B cell (primary cell): ENCODE data around the gene CDK5RAP2. TPM values are rescaled to one million over a fixed set of nuclear protein-coding genes. Genes with fewer than 3 reads are reported as not detected.

Experiments used
- ATAC-seq: fragments of 200-7000 bp; cut with Tn5 transposase; one replicate; pipeline ENCODE4 v1.10.0; 2021; ENCODE audit warnings: low read depth, mild to moderate bottlenecking, moderate number of reproducible peaks, moderate library complexity
- CTCF ChIA-PET: fragments of 350-600 bp; sonication (Branson Sonifier 250); formaldehyde crosslinking; loops from one replicate; lab custom pipeline; 2021; ENCODE audit warnings: antibody characterized with exemption, inconsistent platforms; lab: Charles Lee
- POLR2A ChIA-PET: fragments of 350-600 bp; sonication (Branson Sonifier 250); formaldehyde crosslinking; loops from one replicate; lab custom pipeline; 2021; ENCODE audit warnings: antibody characterized with exemption; lab: Charles Lee
- DNase-seq: peaks from one replicate; pipeline ENCODE4 v3.0.0; 2013
- H2AFZ ChIP-seq: 2 replicates; pipeline ENCODE4 v1.6.1; 2012; ENCODE audit warnings: mild to moderate bottlenecking, low read depth, low read length; ENCODE audit not compliant: insufficient read depth, poor library complexity, severe bottlenecking
- H3K27ac ChIP-seq, 2 donors: 1 replicate in 1 of 2; 2 replicates in 1 of 2; pipeline ENCODE4 v1.5.1; 2012 to 2013; ENCODE audit warnings: low read length in 2 of 2, mild to moderate bottlenecking in 2 of 2, moderate library complexity in 1 of 2
- H3K27me3 ChIP-seq, 4 experiments: fragments of 200-600 bp in 1 of 4; sonication (generic) in 1 of 4; replicated peaks in 1 of 4; 1 replicate in 2 of 4; 2 replicates in 2 of 4; pipeline versions ENCODE4 v1.6.1 to v1.7.0; 2013 to 2016; ENCODE audit warnings: low read length in 3 of 4, mild to moderate bottlenecking in 2 of 4, mixed read lengths in 1 of 4, moderate library complexity in 1 of 4; ENCODE audit not compliant: insufficient read depth in 4 of 4, control insufficient read depth in 3 of 4; ENCODE audit errors: control extremely low read depth in 1 of 4
- H3K36me3 ChIP-seq, 2 experiments: replicated peaks in 1 of 2; 1 replicate in 1 of 2; 2 replicates in 1 of 2; pipeline versions ENCODE4 v1.6.1 to v1.7.1; 2013; ENCODE audit warnings: low read length in 1 of 2; ENCODE audit not compliant: insufficient read depth in 2 of 2, control insufficient read depth in 1 of 2; ENCODE audit errors: control extremely low read depth in 1 of 2, extremely low read depth in 1 of 2
- H3K4me1 ChIP-seq, 2 donors: fragments of 200-600 bp in 1 of 2; sonication (generic) in 1 of 2; 1 replicate in 1 of 2; 2 replicates in 1 of 2; pipeline versions ENCODE4 v1.5.1 to v1.6.1; 2013 to 2017; ENCODE audit warnings: low read length in 2 of 2; ENCODE audit not compliant: control insufficient read depth in 2 of 2, insufficient read depth in 2 of 2
- H3K4me2 ChIP-seq: replicated peaks from 2 replicates; pipeline ENCODE3; 2012; ENCODE audit warnings: mild to moderate bottlenecking, low read depth, low read length; ENCODE audit not compliant: poor library complexity, severe bottlenecking
- H3K4me3 ChIP-seq, 5 experiments: fragments of 200-600 bp in 1 of 5; sonication (generic) in 1 of 5; 1 replicate in 3 of 5; 2 replicates in 2 of 5; pipeline versions ENCODE4 v1.5.1 to v1.7.0; 2011 to 2016; ENCODE audit warnings: low read length in 4 of 5, mild to moderate bottlenecking in 4 of 5, low read depth in 2 of 5, control low read depth in 1 of 5, moderate library complexity in 1 of 5; ENCODE audit not compliant: insufficient read depth in 1 of 5; ENCODE audit errors: control extremely low read depth in 1 of 5, extremely low read depth in 1 of 5
- H3K79me2 ChIP-seq: fragments of 200-600 bp; sonication (generic); one replicate; pipeline ENCODE4 v1.6.0; 2016; ENCODE audit warnings: low read length; ENCODE audit not compliant: control insufficient read depth, insufficient read depth
- H3K9ac ChIP-seq: fragments of 200-600 bp; sonication (generic); 2 replicates; pipeline ENCODE4 v1.6.1; 2017; ENCODE audit warnings: mild to moderate bottlenecking, low read length, moderate library complexity
- H3K9me3 ChIP-seq, 3 donors: one replicate each; pipeline versions ENCODE4 v1.6.1 to v1.7.1; 2013; ENCODE audit warnings: low read length in 2 of 3; ENCODE audit not compliant: control insufficient read depth in 2 of 3, insufficient read depth in 1 of 3; ENCODE audit errors: control extremely low read depth in 1 of 3
- H4K20me1 ChIP-seq: 2 replicates; pipeline ENCODE4 v1.6.0; 2012; ENCODE audit warnings: mild to moderate bottlenecking, low read length; ENCODE audit not compliant: insufficient read depth, control insufficient read depth, poor library complexity, severe bottlenecking
- H3K27ac Mint-ChIP-seq: one replicate; pipeline ENCODE4 v1.8.0; 2021; ENCODE audit warnings: mixed read lengths
- H3K27me3 Mint-ChIP-seq: one replicate; pipeline ENCODE4 v1.8.0; 2021; ENCODE audit warnings: mixed read lengths
- H3K4me1 Mint-ChIP-seq: one replicate; pipeline ENCODE4 v1.8.0; 2021; ENCODE audit warnings: mixed read lengths
- H3K4me3 Mint-ChIP-seq: one replicate; pipeline ENCODE4 v1.8.0; 2021; ENCODE audit warnings: mixed read lengths
- H3K9me3 Mint-ChIP-seq: one replicate; pipeline ENCODE4 v1.8.0; 2022; ENCODE audit warnings: mixed read lengths; ENCODE audit not compliant: insufficient read depth
- EZH2 ChIP-seq: IDR thresholded peaks from 2 replicates; pipeline ENCODE4 v1.6.1; 2012; ENCODE audit warnings: borderline replicate concordance, low read depth, mild to moderate bottlenecking, moderate library complexity, low read length; ENCODE audit not compliant: insufficient read depth, poor library complexity, severe bottlenecking
- WGBS: methylation state at CpG from one replicate; pipeline ENCODE4 v1.1.5; 2013; ENCODE audit warnings: missing lambda C conversion rate; ENCODE audit not compliant: insufficient coverage; 5-methylcytosine and 5-hydroxymethylcytosine counted together
- intact Hi-C: fragments of 100-400 bp; cut with micrococcal nuclease; formaldehyde crosslinking; loops from one replicate; pipeline ENCODE4 v1.10.0; 2022
- polyA plus RNA-seq: library from polyadenylated mRNA; depleted of rRNA; stranded (reverse); fragments of >200 nt; gene quantifications from 2 replicates; pipeline ENCODE4 v1.2.3, GENCODE V29; 2012
- total RNA-seq, 2 donors: library from RNA; stranded (reverse); fragments of 120-200 nt in 1 of 2; gene quantifications; 1 replicate in 1 of 2; 2 replicates in 1 of 2; pipeline versions ENCODE4 v1.2.3 to v1.2.4, GENCODE V29; 2013 to 2022
- TF ChIP-seq, protein P1 (sequence below): fragments of 200-600 bp; IDR thresholded peaks from one replicate; pipeline ENCODE4 v1.8.0; 2022; ENCODE audit warnings: antibody characterized with exemption, mild to moderate bottlenecking

CDK5RAP2 gene
- total and polyA plus RNA-seq, 2 donors (not counting 1 experiment from before 2014, with no cell fraction given), result 31.3 to 122 TPM

DNA sequence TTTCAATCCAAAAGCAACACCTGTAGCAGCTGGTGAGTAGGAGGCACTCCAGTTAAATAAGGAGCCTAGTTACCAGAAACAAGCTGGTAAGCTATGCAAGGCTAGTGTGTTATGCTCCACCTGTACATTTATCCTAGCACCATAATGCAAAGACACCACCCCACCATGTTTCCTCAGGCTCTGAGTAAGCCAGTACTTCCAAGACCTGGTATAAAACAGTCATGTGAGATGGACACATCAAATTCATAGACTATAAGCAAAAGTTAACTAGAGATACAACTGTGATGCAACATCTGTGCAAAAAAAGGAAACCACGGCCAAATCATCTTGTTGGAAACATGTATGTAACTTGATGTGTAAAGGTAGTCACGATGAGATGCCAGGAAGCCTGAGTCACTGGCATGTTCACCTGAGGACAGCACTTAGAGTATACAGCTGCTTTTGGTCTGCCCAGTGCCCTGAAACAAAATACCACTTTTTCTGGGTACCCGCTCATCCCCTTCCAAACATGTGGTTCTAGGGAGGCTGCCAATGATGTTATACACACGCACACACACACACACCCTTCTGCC lies 66.1 kb downstream of the CDK5RAP2 start:
- no peak overlapping the region for H3K27ac ChIP-seq
- Mint-ChIP-seq H3K4me1 (no peaks in the 10 kb centered on the region), H3K27ac (no peak overlapping the region), H3K4me3 (no peak overlapping the region), H3K9me3 (no peaks in the 10 kb centered on the region), H3K27me3 (no peaks in the 10 kb centered on the region)
- CTCF ChIA-PET, result no interaction called here
- H3K36me3 ChIP-seq, result peaks cover 24 to 78% of the 10 kb centered on the region in 2 experiments
- H3K79me2 ChIP-seq, result no peaks in the 10 kb centered on the region
- H2AFZ ChIP-seq, result no peak overlapping the region
- no peak for DNase-seq
- no peaks in the 10 kb centered on the region for H4K20me1 ChIP-seq
- no peak for ATAC-seq
- POLR2A ChIA-PET, result no interaction called here
- no peak overlapping the region for H3K4me2 ChIP-seq
- intact Hi-C loops, result no loop called here
- H3K27me3 ChIP-seq, result no peaks in the 10 kb centered on the region
- TF ChIP-seq, protein P1, sequence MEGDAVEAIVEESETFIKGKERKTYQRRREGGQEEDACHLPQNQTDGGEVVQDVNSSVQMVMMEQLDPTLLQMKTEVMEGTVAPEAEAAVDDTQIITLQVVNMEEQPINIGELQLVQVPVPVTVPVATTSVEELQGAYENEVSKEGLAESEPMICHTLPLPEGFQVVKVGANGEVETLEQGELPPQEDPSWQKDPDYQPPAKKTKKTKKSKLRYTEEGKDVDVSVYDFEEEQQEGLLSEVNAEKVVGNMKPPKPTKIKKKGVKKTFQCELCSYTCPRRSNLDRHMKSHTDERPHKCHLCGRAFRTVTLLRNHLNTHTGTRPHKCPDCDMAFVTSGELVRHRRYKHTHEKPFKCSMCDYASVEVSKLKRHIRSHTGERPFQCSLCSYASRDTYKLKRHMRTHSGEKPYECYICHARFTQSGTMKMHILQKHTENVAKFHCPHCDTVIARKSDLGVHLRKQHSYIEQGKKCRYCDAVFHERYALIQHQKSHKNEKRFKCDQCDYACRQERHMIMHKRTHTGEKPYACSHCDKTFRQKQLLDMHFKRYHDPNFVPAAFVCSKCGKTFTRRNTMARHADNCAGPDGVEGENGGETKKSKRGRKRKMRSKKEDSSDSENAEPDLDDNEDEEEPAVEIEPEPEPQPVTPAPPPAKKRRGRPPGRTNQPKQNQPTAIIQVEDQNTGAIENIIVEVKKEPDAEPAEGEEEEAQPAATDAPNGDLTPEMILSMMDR, result no peak
- TF ChIP-seq EZH2, result no peak
- peaks cover 0 to 3% (median 0%) of the 10 kb centered on the region in 3 donors for H3K9me3 ChIP-seq
- H3K4me1 ChIP-seq, result no peaks in the 10 kb centered on the region
- H3K4me3 ChIP-seq, result no peak overlapping the region
- 100% methylated on average over 2 of the region's 4 CpGs for WGBS
- no peak overlapping the region for H3K9ac ChIP-seq

DNA sequence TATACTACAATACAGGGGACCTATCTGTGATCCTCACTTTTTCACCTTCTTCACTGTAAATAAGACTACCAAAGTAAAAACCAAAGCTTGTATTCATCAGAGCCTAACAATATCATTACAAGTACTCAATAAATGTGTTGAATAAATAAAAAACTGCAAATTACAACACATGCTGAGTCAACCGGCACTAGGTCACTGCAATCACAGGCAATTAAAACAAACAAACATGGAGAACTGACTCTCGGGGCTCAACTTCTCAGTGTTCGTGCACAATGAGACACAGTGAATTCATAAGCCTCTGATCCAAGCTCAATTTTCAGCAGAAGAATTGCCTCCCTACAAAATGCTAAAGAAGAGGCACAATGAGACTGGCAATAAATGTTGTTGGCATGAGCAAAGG lies 69.2 kb downstream of the CDK5RAP2 start:
- Histone ChIP-seq H3K4me2 (no peak overlapping the region), H4K20me1 (no peaks in the 10 kb centered on the region), H3K9ac (no peak overlapping the region), H3K4me3 (no peak overlapping the region), H3K27me3 (no peaks in the 10 kb centered on the region), H3K36me3 (peaks cover 29 to 79% of the 10 kb centered on the region in 2 experiments), H2AFZ (no peak overlapping the region), H3K79me2 (no peaks in the 10 kb centered on the region), H3K4me1 (no peaks in the 10 kb centered on the region), H3K9me3 (no peaks in the 10 kb centered on the region), H3K27ac (no peak overlapping the region)
- H3K27ac Mint-ChIP-seq, result no peak overlapping the region
- intact Hi-C loops, result no loop called here
- no peaks in the 10 kb centered on the region for H3K9me3 Mint-ChIP-seq
- H3K4me3 Mint-ChIP-seq, result no peak overlapping the region
- CTCF ChIA-PET, result no interaction called here
- POLR2A ChIA-PET, result no interaction called here
- H3K27me3 Mint-ChIP-seq, result no peaks in the 10 kb centered on the region
- ATAC-seq (no peak), DNase-seq (no peak)
- no peaks in the 10 kb centered on the region for H3K4me1 Mint-ChIP-seq
- TF ChIP-seq, protein P1, result no peak
- no peak for TF ChIP-seq EZH2
- no CpG with 5 or more reads among the region's 3 CpGs for WGBS
